Measurements from ENCODE around the gene GRIK1.
A peak's percentile ranks its signal among the peaks of the same experiment; 100 is the strongest.
"Not testable (repeated sequence)": the region's sequence is repeated elsewhere in the genome, so short reads cannot be mapped to it uniquely, and the experiment has no call there.

The GRIK1 gene

DNA sequence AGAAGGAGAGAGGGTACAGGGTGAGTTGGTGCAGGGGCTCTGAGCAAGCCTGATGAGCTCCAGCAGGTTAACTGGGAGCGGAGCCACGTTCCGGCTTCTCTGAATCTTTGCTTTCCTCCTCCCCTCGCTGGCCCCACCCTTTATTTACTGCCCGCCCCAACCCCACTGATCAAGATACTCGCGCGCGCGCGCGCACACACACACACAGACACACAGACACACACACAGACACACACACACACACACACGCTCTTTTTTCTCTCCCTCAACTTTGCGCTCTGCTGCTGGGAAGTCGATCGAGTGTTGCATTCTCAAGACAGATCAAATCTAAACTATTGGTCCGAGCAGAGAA, at the start of gene GRIK1:
Gene GRIK1 (minus strand): TSS at position 73 of the 352 bp plus-strand sequence.
- peak; percentile 28 for DNase-seq

DNA sequence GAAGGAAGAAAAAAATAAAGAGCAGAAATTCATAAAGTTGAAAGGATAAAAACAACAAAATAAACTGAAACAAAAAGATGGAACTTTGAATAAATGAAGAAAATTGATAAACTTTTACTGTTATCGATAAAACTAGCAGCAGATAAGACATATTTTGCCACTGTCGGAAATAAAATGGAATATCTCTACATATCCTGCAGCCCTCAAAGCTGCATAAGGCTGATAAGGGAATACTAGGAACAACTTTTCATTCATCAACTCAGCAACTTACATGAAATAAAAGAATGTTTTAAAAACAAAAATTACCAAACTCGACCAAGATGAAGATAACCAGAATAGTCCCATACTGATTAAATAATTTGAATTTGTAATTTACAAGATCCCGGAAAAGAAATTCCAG, 48.0 kb upstream of the GRIK1 start:
- DNase-seq = no peak

DNA sequence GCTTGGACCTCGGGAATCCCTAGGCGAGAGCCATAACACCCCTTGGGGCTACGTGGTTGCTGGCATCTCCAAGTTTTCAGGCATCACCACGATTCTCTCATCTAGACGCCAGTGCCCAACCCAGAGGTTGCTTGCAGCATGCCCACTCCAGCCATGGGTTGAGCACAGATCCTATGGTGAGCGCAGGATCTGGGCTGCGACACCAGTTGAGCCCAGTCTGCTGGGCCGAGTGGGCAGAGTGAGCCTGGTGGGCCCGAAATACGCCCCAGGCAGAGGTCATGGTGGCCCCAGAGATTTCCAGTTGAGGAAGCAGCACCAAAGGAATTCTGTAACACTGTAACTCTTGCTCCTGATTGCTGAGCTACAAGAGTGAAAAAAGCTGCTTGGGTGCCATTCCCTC, 46.1 kb upstream of the GRIK1 start:
- no peak for DNase-seq

DNA sequence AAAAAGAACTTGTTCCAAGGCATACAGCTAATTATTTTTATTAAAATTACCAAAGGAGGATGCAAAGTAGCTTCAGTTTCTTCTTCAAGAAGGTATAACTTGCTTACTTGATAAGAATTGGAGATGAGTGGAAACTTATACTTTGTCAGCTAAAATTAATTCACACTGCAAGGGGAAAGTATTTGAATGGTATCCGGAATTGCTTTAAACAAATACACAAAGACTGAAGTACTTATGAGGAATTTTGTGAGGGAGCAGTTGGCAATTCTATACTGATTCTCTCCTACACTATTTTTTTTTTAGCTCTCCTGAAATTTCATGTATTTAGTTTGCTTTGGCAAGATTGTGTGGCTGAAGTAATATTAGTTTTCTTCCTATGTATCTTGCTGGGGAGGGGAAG, 39.2 kb upstream of the GRIK1 start:
- DNase-seq = no peak

DNA sequence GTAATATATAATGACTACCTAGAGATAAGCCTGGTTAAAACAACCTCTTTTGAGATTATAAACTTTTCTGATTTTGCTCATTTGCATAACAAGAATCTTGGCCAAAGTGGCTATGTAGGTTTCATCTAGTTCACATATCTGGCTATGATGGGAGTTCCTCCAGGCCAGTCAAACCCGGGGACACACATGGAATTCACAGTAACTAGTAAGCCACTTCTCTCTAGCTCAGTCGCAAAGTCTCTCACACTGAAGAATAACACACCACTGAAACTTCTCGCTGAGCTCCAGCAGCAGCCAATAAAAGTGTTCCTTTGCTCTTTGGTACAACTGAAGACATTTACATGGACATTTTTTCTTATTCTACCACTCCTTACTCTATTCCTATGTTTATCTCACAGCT, 36.0 kb upstream of the GRIK1 start:
- no peak for DNase-seq

DNA sequence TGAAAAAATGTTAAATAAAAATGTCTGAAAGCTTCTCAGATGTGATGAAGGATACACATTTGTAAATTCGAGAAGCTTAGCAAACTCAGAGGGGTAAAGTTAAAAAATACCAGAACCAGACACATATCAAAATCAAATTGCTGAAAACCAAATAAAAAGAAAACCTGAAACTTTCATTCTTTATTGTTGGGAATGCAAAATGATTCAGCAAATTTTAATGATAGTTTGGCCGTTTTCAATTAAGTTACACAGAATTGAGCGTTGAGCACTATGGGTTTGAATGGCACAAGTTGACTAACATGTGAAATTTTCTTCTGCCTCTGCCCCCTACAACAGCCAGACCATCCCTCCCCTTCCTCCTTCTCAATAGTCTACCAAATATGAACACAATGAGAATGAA, 33.5 kb upstream of the GRIK1 start:
- DNase-seq = no peak

DNA sequence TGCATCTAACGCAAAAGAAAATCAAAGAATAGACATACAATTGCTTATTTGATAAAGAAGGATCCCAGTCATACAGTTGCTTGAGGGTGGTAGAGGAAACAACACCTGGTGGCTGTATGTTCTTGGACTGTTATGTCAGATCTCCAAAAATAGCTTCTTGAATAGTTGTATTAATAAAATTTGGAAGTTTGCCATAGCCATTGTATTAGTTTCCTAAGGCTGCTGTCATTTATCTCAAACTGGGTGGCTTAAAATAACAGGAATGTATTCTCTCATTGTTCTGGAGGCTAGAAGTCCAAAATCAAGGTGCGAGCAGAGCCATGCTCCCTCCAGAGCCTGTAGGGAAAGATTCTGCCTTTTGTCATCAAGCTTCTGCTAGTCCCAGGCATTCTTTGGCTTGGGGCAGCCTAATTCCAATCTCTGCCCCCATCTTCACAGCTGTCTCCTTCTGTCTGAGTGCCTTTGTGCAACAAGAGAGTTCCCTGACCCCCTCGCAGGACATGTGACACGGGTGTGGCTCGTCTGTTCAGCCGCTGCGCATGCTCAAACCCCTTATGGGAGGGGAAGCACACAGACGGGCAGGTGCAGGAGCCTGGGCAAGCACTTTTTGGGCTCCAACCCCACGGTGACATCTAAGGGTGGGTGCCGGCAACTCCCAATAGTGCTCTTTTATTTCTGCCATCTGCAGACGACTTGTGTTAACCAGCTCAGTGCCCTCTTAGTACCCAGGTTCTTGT, 21.7 kb upstream of the GRIK1 start:
- DNase-seq = no peak

DNA sequence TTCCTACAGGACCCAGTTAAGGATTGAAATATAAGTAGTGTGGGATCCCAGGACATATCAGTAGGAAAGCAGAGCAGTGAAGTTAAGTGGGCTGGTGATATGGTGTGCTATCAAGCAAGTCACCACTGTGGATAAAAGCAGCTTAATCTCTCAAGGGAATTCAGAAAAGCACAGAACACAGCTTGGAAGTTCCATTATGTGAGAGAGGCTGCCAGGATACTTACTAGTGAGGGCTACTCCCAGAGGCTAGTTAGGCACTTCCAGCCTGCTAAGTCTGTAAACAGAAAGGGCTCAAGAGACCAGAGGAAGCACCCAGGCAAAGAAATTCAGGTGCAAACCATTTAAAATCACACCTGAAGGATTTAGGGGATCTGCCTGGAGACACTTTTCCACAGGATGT, 18.8 kb upstream of the GRIK1 start:
- no peak for DNase-seq

DNA sequence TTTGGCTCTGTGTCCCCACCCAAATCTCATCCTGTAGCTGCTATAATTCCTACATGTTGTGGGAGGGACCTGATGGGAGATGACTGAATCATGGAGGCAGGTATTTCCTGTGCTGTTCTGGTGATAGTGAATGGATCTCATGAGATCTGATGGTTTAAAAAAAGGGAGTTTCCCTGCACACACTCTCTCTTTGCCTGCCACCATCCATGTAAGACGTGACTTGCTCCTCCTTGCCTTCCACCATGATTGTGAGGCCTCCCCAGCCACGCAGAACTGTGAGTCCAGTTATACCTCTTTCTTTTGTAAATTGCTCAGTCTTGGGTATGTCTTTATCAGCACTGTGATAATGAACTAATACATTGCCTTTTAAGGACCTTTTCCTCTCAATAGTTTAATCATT, 18.2 kb upstream of the GRIK1 start:
- DNase-seq = not testable (repeated sequence)

DNA sequence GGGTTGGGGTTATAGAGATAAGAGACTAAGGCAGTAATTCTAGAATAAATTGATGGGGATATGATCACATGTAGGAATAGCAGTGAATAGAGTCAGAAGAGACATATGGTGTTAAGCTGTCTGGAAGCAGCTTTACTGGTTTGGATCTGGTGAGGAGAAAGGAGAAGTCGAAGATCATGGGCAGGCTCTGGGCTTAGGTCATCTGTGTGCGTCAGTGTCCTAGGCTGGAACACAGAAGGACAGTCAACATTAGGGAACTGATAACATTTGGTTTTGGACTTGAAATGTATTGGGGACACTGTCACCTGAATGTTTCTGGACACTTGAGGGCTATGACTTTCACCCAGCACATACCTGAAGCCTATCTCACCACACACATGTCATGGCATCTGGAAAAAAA, 13.9 kb upstream of the GRIK1 start:
- no peak for DNase-seq

DNA sequence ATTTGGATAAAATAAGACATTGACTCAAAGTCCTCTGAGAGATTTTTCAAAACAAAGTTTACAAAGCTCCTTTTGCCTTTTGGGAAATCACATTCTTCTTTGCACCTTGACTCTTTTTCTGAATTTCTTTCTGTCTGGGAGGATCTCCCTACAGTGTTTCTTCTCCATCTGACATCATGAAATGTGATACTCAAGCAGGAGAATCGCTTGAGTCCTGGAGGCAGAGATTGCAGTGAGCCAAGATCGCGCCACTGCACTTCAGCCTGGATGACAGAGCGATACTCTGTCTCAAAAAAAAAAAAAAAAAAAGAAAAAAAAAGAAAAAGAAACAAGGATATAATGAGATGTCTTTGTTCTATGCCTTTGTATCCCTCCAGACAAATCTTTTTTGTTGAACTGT, 13.3 kb upstream of the GRIK1 start:
- DNase-seq = no peak

DNA sequence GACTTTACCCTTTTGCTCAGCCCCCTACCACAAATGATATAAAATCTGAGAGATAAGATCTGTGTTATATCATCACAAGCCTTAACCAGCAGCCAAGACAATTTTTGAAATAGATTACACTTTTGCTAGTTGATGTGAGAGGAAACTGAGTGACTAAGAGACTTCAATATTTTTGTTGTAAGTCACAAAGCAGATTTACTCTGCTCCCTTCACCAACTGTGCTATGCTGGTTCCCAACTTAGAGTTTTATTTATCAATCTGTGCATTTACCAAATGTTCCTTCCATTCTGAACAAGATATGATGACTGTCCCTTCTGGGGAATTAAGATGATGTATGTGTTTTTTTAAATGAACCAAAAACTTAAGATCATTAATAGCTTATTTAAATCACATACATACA, 12.1 kb upstream of the GRIK1 start:
- DNase-seq = no peak

DNA sequence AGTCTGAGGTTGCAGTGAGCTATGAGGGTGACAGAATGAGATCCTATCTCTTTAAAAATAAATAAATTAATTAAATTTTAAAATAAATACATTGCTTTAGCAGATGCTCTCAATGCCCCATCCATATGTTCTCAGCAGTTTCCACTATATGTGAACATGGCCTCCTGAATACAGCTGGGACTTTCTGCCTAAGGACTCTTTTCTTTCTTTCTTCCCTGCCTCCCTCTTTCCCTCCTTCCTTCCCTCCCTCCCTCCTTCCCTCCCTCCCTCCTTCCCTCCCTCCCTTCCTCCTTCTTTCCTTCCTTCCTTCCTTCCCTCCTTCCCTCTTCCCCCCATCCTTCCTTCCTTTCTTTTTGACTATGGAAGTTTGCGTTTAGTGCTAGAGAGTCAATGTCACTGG, 10.2 kb upstream of the GRIK1 start:
- DNase-seq = no peak

DNA sequence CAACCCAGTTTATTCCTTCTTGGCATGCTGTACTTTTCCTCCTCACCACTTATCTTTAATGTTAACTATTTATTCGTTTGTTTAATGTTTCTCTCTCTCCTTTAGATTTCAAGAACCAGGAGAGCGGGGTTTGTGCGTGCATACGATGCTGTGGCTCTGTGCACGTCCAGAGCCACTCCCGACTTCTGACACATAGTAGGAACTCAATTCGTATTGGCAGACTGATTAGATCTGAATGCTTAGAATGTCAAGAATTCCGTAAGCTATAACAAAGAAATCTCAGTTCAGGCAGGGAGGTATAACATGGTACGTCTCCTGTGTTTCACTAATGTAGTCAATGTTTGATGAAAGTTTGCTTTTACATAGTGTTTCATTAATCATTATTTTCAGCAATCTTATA, 7.3 kb upstream of the GRIK1 start:
- DNase-seq = no peak

DNA sequence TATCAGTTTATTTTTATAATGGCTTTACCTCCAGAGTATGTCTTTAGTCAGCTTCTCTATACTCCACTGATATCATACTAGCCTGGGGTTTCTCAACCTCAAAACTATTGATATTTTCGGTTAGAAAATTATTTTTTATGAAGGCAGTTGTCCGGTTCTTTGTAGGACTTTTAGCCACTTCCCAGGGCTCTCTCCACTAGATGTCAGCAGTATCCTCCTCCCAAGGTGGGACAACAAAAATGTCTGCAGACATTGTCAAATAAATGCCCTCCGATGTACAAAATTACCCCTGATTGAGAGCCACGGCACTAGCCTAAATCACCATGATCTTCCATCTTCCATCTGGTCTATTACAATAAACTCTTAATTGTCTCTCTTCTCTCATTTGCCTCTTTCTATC, 4.1 kb upstream of the GRIK1 start:
- DNase-seq = peak; percentile 10

DNA sequence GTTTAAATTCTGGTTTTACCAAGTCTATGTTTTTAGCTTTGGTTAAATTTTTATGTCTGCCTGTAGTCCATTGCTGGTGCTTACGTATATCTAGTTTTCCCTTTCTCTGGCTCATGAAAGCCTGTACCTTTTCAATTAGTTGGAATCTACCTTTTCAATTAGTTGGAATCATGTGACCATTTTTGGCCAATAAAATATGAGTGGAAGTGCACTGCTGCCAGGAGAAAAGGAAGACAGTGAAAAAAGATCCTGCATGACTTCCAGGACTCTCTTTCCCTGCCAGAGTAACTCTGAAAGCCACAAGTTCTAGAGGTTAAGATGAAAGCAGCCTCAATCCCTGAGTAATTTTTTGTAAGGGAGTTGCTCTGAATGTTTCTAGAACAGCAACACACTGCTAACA, 2.2 kb upstream of the GRIK1 start:
- no peak for DNase-seq

DNA sequence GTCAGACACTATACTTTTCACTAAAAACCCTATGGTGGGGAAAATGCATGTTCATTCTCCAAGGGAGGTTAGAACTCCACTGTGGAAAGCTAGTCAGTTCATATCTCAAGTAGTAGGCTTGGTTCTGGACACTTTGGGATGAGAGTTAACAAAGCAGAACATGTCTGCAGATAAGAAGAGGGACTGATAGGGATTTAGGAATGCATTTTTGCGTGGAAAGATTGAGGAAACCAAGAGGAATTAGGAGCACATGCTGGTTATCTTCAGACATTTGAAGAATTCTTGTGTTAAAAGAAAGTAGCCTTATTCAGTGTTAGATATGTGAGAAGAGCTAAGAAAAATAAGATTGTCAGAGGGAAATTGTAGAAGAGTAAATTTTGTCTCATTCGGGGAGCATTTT, 1.2 kb upstream of the GRIK1 start:
- DNase-seq = no peak

DNA sequence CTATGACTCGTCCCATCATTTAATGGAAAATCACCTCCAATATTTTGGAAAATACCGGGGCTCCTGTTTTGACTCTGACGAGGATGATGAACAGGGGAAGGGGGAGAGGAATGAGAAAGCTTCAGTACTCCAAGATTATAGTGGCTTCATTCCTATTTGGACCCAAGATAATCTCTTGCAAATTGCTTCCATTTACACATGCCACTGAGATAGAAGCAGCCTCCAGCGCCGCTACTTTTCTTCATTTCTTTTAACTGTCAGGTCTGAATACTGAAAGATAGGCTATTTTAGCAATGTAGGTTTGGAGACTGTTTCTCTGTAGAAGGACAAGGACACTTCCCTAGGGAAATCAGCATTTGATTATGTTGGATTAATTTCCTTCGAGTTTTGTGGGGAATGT, 565 bp upstream of the GRIK1 start:
- DNase-seq = no peak

DNA sequence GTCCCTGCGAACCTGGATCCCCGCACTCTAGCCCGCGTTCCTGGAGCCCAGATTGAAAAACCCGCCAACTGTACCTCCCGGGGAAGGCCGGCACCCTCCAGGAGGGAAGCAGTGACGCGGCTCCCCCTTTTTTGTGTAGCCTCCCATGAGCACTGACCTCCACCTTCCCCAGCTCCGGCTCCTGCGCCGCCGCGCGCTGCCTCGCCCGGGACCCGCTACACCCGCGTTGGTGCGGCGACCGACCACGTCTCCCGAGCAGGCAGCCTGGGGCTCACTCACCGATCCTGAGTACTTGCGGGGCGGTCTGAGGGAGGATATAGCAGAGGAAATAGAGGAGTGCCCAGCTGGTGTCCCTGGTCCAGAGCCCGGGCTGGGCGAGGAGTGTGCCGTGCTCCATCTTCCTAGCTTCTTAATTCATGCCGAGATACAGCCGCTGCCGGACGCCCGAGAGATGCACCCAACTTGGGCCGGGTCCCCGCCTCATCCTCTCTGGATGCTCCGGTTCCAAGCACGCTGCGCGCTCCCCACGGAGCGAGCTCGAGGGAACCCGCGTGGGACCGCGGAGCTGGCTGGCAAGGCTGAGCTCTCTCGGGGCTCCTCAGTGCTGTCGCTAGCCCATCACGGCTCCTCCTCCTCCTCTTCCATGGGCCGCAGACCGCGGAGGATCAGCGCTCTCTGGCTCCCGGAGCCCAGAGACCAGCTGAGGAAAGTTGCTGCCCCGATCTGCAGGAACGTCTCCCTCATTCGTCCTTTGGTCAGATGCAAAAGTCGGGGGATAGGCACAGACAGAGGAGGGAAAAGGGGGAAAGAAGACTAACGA, 482 bp downstream of the GRIK1 start:
- no peak for DNase-seq

DNA sequence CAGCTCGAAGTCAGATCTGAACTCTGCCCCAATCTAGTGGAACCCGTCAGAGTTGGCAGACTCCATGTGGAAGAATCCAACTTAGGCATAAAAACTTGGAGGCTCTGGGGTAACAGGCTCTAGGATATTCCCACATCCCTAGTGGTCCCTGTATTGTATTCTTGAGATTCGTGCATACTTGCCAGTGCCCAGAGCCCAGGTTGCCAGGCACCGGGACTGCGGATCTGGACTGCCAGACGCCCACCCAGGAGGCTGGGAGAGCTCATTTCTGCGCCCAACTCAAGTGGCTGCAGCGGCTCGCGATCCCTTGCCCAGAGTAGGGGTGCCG, 1.1 kb downstream of the GRIK1 start:
- DNase-seq = no peak

DNA sequence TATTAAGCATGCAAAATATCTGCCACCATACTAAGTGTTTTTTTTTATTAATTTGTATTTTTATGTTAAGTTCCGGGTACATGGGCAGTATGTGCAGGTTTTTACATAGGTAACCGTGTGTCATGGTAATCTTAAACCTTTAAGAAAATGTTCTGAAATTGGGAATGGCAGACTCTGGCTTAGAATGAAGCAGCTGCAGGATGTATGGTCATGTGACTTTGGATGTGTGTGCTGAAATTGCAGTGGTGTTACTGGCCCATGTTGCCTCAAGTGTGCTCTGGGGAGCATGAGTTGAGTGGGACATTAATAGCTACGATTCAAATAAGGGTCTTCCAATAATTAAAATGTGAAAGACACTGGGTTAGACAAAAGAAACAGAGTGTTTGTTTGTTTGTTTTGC, 6.7 kb downstream of the GRIK1 start:
- no peak for DNase-seq

DNA sequence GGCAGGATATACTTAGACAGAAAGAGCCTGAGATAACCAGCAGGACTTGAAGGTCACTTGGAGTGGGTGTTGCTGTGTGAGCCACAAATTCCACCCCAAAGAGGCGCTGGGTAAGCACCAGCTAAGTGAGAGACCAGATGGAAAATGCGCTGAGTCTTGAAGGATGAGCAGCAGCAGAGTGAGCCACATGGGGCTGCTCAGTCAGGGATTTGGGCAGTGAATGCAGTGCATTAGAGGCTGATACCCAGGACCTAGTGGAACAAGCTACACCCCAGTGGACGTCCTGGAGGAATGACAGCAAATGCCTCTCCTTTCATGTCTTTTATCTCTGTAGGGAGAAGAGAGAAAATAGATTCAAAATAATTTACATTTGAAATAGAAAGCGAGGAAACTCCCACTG, 11.3 kb downstream of the GRIK1 start:
- DNase-seq = no peak

DNA sequence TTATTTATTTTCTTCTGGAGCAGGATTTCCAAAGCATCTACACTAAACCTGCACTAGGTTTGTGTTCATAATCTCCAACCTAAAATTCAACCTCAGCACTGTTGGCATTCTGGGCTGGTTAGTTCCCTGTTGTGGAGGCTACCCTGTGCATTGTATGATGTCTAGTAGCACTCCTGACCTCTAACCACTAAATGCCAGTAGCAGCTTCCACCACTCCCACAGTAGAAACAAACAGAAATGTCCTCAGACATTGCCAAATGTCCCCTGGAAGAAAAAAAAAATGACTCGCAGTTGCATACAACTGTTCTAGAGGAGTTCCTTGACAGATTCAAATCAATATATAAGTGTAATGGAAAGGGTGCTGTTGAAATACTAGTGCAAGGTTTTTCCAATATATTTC, 18.9 kb downstream of the GRIK1 start:
- no peak for DNase-seq

DNA sequence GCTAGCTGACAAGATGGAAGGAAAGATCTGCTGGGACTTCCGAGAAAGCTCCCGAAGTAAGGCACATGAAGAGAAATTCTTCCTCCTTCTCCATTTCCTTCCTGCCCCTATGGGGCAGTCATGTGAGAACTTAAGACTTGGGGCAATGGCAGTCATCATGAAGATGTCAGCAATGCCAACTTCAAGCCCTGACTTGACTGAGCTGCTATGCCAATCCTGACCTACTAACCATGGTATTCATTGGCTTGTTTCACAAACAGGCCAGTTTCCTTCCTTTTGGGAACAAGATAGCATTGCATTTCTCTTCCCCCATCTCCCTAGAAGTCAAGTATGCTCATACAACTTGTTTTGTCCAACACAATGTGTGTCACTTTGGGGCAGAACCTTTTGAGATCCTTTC, 25.5 kb downstream of the GRIK1 start:
- DNase-seq = no peak

DNA sequence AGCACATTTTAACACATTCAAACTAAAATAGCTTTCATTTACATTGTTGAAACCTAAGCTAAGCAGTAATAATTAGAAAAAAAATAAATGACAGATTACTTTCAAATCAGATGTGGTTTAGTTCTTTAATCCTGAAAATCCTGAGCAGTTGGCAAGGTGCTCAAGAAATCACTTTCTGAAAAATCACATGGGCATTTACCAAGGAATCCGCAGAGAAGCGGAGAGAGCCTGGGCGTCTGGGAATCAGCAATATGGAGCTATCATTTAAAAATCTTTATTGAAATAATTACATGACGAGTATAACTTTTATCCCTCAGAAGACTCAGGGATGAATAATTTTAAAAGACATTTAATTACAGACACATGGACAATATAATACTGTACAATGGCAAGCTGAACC, 30.2 kb downstream of the GRIK1 start:
- DNase-seq = no peak
